EH (cell line): Measurements from ENCODE around the gene POGLUT2.
"Not testable (repeated sequence)": the region's sequence is repeated elsewhere in the genome, so short reads cannot be mapped to it uniquely, and the experiment has no call there.

Source experiments
- DNase-seq: peaks from one replicate; pipeline ENCODE4 v3.0.0-alpha.2; 2015; ENCODE audit warnings: low read depth

Gene POGLUT2

GRCh38 chr13:102805680-102806079 lies 6.9 kb upstream of the POGLUT2 start:
- no peak for DNase-seq

- peak; percentile 79 for DNase-seq
Observed at GRCh38 chr13:102800145-102801041, 1.6 kb upstream of the POGLUT2 start.

- peak; percentile 32 for DNase-seq
Observed at GRCh38 chr13:102799426-102800144, 809 bp upstream of the POGLUT2 start.

- no peak for DNase-seq
Observed at GRCh38 chr13:102793611-102794355, 5.0 kb downstream of the POGLUT2 start.

- peak; percentile 48 for DNase-seq
Observed at GRCh38 chr13:102792396-102792795, 6.4 kb downstream of the POGLUT2 start.

- DNase-seq = no peak
Observed at GRCh38 chr13:102788683-102789082, 10.1 kb downstream of the POGLUT2 start.

- DNase-seq = no peak
Observed at GRCh38 chr13:102784483-102784882, 14.3 kb downstream of the POGLUT2 start.

GRCh38 chr13:102781591-102781990 lies 17.2 kb downstream of the POGLUT2 start:
- no peak for DNase-seq

GRCh38 chr13:102780656-102781055 lies 18.1 kb downstream of the POGLUT2 start:
- DNase-seq = not testable (repeated sequence)

- DNase-seq = no peak
Observed at GRCh38 chr13:102779436-102780159, 19.2 kb downstream of the POGLUT2 start.

- DNase-seq = no peak
Observed at GRCh38 chr13:102777736-102778135, 21.0 kb downstream of the POGLUT2 start.

- no peak for DNase-seq
Observed at GRCh38 chr13:102776271-102776670, 22.5 kb downstream of the POGLUT2 start.

GRCh38 chr13:102774591-102775520 lies 23.9 kb downstream of the POGLUT2 start:
- no peak for DNase-seq

GRCh38 chr13:102774214-102774568 lies 24.6 kb downstream of the POGLUT2 start:
- DNase-seq = no peak

GRCh38 chr13:102773441-102774213 lies 25.1 kb downstream of the POGLUT2 start, which contains the start of gene TEX30:
TSS of gene TEX30 (minus strand) at chr13:102773786. CDS start at chr13:102770026, 3,760 bp downstream.
- DNase-seq = peak; percentile 88

GRCh38 chr13:102772042-102772425 lies 26.7 kb downstream of the POGLUT2 start:
- DNase-seq = no peak

GRCh38 chr13:102771298-102772041 lies 27.3 kb downstream of the POGLUT2 start:
- DNase-seq = no peak

GRCh38 chr13:102770435-102770834 lies 28.3 kb downstream of the POGLUT2 start:
- peak; percentile 11 for DNase-seq

- peak; percentile 8 for DNase-seq
Observed at GRCh38 chr13:102769679-102770078, 29.1 kb downstream of the POGLUT2 start.
